DMS 273 (cell line): ENCODE results near the gene PTDSS2.
"Not testable (repeated sequence)": the region's sequence is repeated elsewhere in the genome, so short reads cannot be mapped to it uniquely, and the experiment has no call there.

ENCODE experiments used
- DNase-seq: peaks from one replicate; lab custom pipeline; 2025; ENCODE audit not compliant: unreplicated experiment; lab: John Stamatoyannopoulos, UW

Gene PTDSS2

GRCh38 chr11:464316-464715 is 14.2 kb downstream of the PTDSS2 start:
- no peak for DNase-seq

- no peak for DNase-seq
These were observed 15.9 kb downstream of the PTDSS2 start for GRCh38 chr11:465896-466530.

GRCh38 chr11:468036-468435 is 18.0 kb downstream of the PTDSS2 start:
- no peak for DNase-seq

- no peak for DNase-seq
These were observed 18.4 kb downstream of the PTDSS2 start for GRCh38 chr11:468493-468892.

- DNase-seq = not testable (repeated sequence)
These were observed 19.1 kb downstream of the PTDSS2 start for GRCh38 chr11:469026-469683.

GRCh38 chr11:469684-470560 is 19.8 kb downstream of the PTDSS2 start:
- no peak for DNase-seq

- no peak for DNase-seq
These were observed 21.5 kb downstream of the PTDSS2 start for GRCh38 chr11:471468-472145.

- peak; percentile 33 for DNase-seq
These were observed 22.2 kb downstream of the PTDSS2 start for GRCh38 chr11:472272-472671.

- no peak for DNase-seq
These were observed 22.7 kb downstream of the PTDSS2 start for GRCh38 chr11:472816-473215.

GRCh38 chr11:473415-473814 is 23.3 kb downstream of the PTDSS2 start:
- no peak for DNase-seq

GRCh38 chr11:473962-474785 is 24.1 kb downstream of the PTDSS2 start:
- peak; percentile 94 for DNase-seq

GRCh38 chr11:474914-475506 is 24.9 kb downstream of the PTDSS2 start:
- DNase-seq = no peak

- peak; percentile 74 for DNase-seq
These were observed 25.9 kb downstream of the PTDSS2 start for GRCh38 chr11:475941-476340.

GRCh38 chr11:476416-476815 is 26.3 kb downstream of the PTDSS2 start:
- DNase-seq = no peak

- DNase-seq = peak; percentile 59
These were observed 27.1 kb downstream of the PTDSS2 start for GRCh38 chr11:477052-477715.

- DNase-seq = no peak
These were observed 29.2 kb downstream of the PTDSS2 start for GRCh38 chr11:479311-479710.

- DNase-seq = no peak
These were observed 34.5 kb downstream of the PTDSS2 start for GRCh38 chr11:484616-485015.

GRCh38 chr11:486189-486588 is 36.1 kb downstream of the PTDSS2 start:
- DNase-seq = no peak

- no peak for DNase-seq
These were observed 37.5 kb downstream of the PTDSS2 start for GRCh38 chr11:487571-488021.
